NCI-H2107 treated with DMSO at 0.1 percent for 48 hours (cell line): ENCODE data around the gene PLEKHJ1.
A peak's percentile ranks its signal among the peaks of the same experiment; 100 is the strongest.

ENCODE experiments used
- DNase-seq: peaks from one replicate; lab custom pipeline; 2025; ENCODE audit not compliant: unreplicated experiment; lab: John Stamatoyannopoulos, UW

The PLEKHJ1 gene

DNA sequence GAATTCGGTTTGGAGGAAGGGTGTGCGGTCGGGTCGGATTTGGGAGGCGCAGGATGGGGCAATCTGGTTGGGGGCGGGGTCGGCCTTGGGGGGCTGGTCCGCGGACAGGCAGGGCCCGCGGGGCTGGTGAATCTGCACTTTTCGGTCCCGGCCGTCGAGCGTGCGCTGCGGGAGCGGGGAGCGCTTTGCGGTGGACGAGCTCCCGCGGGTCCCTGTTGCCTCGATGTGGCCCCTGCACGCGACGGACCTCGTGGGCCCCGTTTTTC is 34.0 kb upstream of the PLEKHJ1 start:
- DNase-seq = no peak

- peak; percentile 92 for DNase-seq
Measured at GRCh38 chr19:2269244-2270156, 33.4 kb upstream of the PLEKHJ1 start.

- no peak for DNase-seq
Measured at GRCh38 chr19:2268861-2269243, 32.7 kb upstream of the PLEKHJ1 start.

- no peak for DNase-seq
Measured at GRCh38 chr19:2268480-2268830, 32.3 kb upstream of the PLEKHJ1 start.

DNA sequence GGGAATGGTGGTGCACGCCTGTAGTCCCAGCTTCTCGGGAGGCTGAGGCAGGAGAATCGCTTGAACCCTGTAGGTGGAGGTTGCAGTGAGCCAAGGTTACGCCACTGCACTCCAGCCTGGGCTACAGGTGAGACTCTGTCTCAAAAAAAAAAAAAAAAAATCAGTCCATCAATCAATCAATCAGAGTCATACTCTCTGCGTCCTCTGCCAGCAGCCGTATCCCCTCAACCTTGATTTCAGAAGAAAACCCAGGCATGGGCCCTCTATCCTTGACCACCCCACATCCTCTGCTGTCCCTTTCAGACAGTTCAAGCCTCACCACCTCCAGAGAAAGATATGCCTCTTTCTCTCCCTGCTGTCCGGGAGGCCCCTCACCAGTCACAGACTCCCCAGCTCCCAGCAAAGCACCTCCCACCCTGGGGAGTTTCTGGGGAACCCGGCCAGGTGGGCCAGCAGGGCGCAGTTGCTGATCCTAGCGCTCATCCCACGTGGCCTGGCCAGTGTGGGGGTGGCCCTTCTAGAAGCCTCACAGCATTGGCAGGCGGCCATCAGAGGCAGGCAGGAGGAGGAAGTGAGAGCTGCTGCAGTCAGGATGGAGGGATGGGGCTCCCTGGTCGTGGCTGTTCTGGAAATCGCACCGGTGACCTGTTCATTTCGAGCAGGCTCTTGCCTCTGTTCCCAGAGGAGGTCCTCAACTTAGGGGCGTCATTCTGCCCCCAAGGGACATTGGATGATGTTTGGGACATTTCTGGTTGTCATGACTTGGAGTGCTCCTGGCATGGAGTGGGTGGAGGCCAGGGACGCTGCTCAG is 30.3 kb upstream of the PLEKHJ1 start:
- peak; percentile 46 for DNase-seq

- DNase-seq = no peak
Measured at GRCh38 chr19:2261438-2262172, 25.5 kb upstream of the PLEKHJ1 start.

DNA sequence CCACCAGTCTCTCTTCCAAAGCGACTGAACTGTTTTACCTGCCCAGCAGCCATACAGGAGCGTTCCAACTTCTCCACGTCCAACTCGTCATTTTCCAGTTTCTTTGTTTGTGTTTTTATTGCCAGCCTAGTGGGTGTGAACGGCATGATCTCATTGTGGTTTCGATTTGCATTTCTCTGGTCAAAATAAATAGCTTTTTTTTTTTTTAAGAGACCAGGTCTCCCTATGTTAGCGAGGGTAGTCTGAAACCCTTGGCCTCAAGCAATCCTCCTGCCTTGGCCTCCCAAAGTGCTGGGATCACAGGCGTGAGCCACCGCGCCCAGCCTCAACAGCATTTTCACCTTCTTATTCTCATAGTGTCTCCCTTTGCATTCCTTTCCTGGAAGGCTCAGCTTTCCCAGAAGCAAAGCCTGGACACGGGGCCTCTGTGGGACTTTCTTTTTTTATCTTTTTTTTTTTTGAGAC is 24.2 kb upstream of the PLEKHJ1 start:
- peak; percentile 75 for DNase-seq

DNA sequence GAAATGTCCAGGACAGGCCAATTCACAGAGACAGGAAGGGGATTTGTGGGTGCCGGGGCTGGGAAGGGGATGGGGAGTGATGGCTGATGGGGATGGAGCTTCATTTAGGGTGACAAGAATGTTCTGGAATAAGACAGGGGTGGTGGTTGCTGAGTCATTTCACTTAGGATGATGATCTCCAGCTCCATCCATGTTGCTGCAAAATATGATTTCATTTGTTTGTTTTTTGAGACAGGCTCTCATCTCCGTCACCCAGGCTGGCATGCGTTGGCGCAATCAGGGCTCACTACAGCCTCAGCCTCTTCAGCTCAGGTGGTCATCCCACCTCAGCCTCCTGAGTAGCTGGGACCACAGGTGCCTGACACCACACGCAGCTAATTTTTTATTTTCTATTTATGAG is 23.2 kb upstream of the PLEKHJ1 start:
- DNase-seq = no peak

DNA sequence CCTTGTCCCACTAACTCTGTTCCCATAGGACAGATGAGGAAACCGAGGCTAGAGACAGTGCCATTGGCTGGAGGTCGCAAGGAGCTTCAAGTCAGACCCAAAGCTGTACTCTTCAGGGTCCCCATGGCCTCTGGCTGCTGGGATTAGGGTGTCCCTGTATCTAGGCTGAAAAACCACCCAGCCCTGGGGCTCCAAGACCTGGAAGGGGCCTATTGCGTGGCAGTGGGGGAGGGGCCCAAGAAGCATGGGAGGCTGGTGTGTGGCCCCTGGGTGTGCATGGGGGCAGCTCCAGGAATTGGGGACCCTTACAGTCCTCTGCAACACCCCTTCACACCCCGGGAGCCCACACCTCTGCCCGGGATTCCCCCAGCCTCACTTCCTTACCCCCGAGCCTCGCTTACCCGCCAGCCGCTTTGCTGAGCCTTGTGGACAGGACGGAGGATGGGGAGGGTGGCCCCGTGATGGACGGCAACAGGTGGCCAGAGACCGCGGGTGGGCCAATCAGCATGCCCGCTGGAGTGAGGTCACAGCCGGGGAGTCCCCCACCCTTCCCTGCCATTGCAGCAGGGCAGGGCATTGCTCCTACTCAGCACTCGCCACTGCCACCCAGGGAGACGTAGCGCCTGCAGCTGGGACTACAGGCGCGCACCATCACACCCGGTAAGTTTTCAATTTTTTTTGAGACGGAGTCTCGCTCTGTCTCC is 20.0 kb upstream of the PLEKHJ1 start, which contains the start of gene JSRP1:
Gene JSRP1, minus strand, starts transcription at position 436 of the 704 bp plus-strand sequence. CDS start 1,103 bp downstream, outside the sequence.
- DNase-seq = no peak

GRCh38 chr19:2255112-2255845 is 19.1 kb upstream of the PLEKHJ1 start:
- no peak for DNase-seq

- no peak for DNase-seq
Measured at GRCh38 chr19:2254064-2254872, 18.1 kb upstream of the PLEKHJ1 start.

- DNase-seq = no peak
Measured at GRCh38 chr19:2253106-2254063, 17.3 kb upstream of the PLEKHJ1 start.

DNA sequence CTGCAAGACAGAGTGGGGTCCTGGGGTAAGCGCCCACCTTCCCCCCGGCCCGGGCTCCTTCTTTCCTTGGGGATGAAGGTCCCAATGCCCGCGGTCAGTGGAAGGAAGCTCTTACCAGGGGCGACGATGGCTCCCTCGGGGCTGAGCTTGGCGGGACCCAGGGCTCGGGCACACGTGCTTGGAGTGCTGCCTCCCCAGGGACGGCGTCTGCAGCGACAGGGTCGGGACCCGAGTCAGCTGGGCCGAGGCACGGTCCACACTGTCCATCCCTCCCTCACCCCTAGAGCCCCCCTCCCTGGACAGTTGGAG is 16.6 kb upstream of the PLEKHJ1 start:
- DNase-seq = no peak

DNA sequence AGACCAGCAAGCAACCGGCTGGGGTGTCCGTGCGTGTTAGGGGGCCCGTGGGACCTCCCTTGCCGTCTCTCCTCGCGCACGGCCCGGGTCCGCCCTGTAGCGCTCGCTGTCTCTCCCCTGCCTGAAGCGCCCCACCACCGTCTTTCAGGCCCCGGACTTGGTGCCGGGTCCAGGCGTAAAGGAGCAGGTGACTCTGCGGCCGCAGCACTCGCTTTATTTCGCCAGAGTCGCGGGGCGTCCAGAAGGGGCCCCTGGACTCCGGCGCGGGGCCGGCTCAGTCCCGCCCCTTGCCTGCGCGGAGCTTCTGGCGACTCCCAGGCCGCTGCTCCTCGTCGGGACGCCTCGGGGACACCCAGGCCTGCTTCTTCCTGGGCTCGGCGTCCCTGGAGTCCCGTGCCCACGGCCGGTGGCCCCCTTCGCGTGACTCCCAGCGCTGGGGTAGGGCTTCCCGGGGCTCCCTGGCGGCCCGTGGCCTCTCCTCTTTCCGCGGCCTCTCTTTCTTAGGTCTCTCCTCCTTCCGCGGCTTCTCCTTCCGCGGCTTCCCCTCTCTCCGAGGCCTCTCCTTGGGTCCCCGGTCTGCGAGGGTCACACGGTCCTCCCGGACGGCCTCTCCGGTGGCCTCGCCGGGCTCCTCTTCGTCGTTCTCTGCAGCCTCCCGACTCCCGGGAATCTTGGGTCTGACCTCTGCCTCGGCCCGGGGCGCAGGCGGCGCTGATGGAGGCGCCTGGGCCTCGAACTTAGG is 16.1 kb upstream of the PLEKHJ1 start:
- DNase-seq = no peak

- DNase-seq = no peak
Measured at GRCh38 chr19:2251106-2252054, 15.3 kb upstream of the PLEKHJ1 start.

- DNase-seq = no peak
Measured at GRCh38 chr19:2250766-2251105, 14.6 kb upstream of the PLEKHJ1 start.
